LNCaP clone FGC (cell line): ENCODE results near the gene PRIMPOL.

Experiments used
- DNase-seq: peaks from one replicate; pipeline ENCODE4 v3.0.0-alpha.2; 2011; ENCODE audit warnings: low read depth
- H3K4me3 ChIP-seq: 2 replicates; pipeline ENCODE4 v1.5.1; 2011; ENCODE audit warnings: mild to moderate bottlenecking, low read depth, low read length, control low read depth
- TF ChIP-seq, protein P1 (sequence below): IDR thresholded peaks from 2 replicates; pipeline ENCODE4 v1.5.1; 2012; ENCODE audit warnings: mild to moderate bottlenecking; ENCODE audit not compliant: control insufficient read depth, insufficient read depth; ENCODE audit errors: extremely low read depth

PRIMPOL gene

DNA sequence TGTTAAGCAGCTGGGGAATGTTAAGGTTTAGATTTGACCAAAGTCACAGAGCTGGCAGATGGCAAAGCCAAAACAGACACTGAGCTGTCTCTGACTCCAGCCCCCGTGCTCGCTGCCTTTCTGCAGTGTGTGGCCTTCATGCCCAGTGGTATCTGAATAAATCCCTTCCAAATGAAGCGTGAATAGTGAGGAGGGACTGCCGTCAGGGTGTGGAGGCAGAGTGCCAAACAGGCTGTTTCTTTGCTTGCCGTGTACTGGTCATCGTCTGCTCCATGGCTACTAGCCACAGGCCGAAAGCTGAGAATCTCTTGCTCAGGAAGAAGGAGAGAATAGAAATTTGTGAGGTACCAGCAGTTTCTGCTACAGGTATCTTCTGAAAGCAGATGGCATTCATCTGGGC lies 19.7 kb downstream of the PRIMPOL start:
- TF ChIP-seq, protein P1, sequence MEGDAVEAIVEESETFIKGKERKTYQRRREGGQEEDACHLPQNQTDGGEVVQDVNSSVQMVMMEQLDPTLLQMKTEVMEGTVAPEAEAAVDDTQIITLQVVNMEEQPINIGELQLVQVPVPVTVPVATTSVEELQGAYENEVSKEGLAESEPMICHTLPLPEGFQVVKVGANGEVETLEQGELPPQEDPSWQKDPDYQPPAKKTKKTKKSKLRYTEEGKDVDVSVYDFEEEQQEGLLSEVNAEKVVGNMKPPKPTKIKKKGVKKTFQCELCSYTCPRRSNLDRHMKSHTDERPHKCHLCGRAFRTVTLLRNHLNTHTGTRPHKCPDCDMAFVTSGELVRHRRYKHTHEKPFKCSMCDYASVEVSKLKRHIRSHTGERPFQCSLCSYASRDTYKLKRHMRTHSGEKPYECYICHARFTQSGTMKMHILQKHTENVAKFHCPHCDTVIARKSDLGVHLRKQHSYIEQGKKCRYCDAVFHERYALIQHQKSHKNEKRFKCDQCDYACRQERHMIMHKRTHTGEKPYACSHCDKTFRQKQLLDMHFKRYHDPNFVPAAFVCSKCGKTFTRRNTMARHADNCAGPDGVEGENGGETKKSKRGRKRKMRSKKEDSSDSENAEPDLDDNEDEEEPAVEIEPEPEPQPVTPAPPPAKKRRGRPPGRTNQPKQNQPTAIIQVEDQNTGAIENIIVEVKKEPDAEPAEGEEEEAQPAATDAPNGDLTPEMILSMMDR, result no peak
- H3K4me3 ChIP-seq, result no peak overlapping the region
- no peak for DNase-seq

DNA sequence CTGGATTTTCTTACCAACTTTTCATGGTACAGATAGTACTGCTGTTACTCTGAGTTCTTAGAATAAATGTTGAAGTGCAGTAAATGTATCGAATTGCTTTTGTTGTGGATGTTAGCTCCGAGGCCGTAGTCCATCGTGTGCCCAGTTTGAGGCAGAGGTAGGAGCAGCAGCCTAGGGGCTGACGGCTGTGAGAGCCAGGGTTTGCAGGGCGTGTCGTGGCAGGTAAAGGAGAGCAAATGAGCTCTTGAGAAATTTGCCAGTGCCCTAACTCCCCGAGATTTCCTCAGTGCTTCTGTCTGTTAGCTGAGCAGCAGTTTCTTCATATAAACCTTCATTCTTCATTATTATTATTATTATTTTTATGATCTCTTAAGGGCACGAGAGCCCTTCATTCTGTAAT lies 21.6 kb downstream of the PRIMPOL start:
- TF ChIP-seq, protein P1, result no peak
- DNase-seq, result no peak
- H3K4me3 ChIP-seq, result no peak overlapping the region

DNA sequence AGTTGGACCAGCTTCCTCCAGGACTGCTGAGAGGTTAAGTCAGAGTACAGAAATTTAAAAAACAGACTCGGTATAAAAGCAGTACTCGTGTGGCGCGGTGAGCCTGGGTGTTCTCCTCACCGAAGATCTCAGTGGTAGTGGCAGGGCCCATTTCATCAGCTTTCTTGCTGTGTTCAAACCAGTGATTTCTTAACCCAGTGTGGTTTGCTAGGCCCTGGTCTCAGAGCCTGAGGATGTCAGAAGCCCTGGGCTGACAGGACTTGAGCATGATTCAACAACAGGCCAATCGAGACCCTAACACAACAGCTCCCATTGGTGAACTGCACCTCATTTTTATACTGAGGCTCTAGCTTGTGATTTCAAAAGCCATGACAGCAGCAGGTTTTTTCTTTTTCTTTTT lies 23.2 kb downstream of the PRIMPOL start:
- TF ChIP-seq, protein P1, result no peak
- H3K4me3 ChIP-seq, result no peak overlapping the region
- no peak for DNase-seq

DNA sequence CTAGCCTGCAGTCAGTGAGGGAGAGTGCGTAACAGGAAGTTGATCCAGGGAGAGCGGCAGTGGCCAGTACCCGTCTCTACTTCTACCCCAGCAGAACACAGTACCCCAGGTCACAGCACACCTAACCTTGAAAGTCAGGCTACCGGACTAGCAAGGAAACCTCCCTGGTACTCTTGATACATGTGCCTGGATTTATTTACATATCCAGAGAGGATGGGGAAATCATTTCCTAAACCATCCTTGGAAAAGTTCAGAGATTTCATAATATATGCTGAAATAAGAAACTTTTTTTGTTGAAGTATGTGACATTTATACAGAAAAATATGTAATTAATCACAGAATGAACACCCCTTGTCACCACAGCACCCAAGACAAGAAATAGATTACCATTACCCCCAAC lies 24.5 kb downstream of the PRIMPOL start:
- H3K4me3 ChIP-seq, result no peak overlapping the region
- TF ChIP-seq, protein P1, result no peak
- no peak for DNase-seq

DNA sequence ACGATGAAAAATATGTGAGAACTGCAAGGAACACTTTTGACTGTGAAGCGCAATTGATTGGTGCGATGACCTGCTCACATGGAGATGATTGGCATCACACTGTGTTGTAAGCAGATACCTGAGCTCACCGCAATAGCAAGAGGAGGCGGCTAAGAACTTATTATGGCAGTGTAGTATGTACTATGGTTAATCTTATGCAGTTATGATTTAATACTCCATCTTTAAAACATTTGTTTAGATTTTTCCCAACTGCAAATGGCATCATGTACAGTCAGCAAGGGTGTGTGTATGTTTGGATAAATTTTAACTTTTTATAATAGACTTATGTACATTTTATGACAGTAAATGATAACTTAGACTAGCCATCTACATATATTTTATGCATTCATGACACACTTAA lies 25.5 kb downstream of the PRIMPOL start:
- no peak for DNase-seq
- TF ChIP-seq, protein P1, result no peak
- no peak overlapping the region for H3K4me3 ChIP-seq

DNA sequence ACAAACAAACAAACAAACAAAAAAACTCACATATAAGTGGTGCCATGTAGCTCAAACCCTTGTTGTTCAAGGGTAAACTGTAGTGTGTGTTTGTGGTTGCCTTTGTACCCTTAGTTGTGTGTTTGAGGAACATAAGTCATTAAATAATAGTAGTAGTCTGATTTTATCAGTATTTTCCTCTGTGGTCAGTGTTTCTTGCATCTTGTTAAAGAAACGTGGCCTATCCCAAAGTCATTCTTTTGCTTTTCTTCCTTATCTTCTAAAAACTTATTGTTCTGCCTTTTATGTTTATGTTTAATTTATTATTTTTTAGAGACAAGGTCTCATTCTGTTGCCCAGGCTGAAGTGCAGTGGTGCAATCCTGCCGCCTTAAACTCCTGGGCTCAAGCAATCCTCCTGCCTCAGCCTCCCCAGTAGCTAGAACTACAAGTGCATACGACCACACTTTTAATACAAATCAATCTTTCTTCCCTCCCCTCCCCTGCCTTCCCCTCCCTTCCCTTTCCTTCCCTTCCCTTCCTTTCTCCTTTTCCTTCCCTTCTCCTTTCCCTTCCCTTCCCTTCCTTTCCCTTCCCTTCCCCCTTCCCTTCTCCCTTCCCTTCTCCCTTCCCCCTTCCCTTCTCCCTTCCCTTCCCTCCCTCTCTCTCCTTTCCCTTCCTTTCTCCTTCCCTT lies 26.4 kb downstream of the PRIMPOL start:
- TF ChIP-seq, protein P1, result no peak
- no peak for DNase-seq

DNA sequence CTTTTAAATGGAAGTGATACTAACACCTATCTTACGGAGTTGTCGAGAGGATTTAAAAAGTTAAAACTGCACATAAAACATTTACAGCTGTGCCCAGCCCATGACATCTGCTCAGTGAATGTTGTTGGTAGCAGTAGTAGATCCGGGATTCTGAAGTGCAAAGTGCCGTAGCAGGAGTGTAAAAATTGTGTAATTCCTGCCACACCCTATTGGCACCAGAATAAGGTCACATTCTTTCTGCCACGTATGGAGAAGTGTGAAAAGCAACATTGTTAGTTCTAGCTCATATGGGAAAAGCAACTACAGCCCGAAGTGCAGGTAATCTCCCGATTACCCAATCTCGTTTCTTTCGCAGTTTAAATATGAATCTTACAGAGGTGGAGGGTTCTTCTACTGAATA lies 31.2 kb downstream of the PRIMPOL start:
- H3K4me3 ChIP-seq, result no peak overlapping the region
- no peak for DNase-seq
- TF ChIP-seq, protein P1, result no peak

More for the DNA sequence above, 26.4 kb downstream of the PRIMPOL start:
- H3K4me3 ChIP-seq, result no peak overlapping the region
